Lower lobe of right lung (tissue), 2 donors: ENCODE measurements around the gene CCDC110. TPM values are rescaled to one million over a fixed set of nuclear protein-coding genes. Genes with fewer than 3 reads are reported as not detected.
A peak's percentile ranks its signal among the peaks of the same experiment; 100 is the strongest.

ENCODE experiments used
- ATAC-seq, 2 donors: fragments of 200-7000 bp; cut with Tn5 transposase; one replicate each; pipeline ENCODE4 v1.9.1; 2020 to 2022; ENCODE audit warnings: mild to moderate bottlenecking in 2 of 2, moderate library complexity in 2 of 2
- DNase-seq: peaks from one replicate; pipeline ENCODE4 v3.0.0-alpha.2; 2020
- H3K27ac ChIP-seq: fragments of 200-600 bp; one replicate; pipeline ENCODE4 v1.8.0; 2022
- H3K27me3 ChIP-seq: fragments of 200-600 bp; one replicate; pipeline ENCODE4 v1.8.0; 2022; ENCODE audit warnings: low read depth
- H3K36me3 ChIP-seq: fragments of 200-600 bp; one replicate; pipeline ENCODE4 v1.8.0; 2022; ENCODE audit warnings: mild to moderate bottlenecking
- H3K4me1 ChIP-seq: fragments of 200-600 bp; one replicate; pipeline ENCODE4 v1.8.0; 2022
- H3K4me3 ChIP-seq: fragments of 200-600 bp; one replicate; pipeline ENCODE4 v1.8.0; 2022; ENCODE audit warnings: mild to moderate bottlenecking
- H3K9me3 ChIP-seq: fragments of 200-600 bp; one replicate; pipeline ENCODE4 v1.8.0; 2022
- CTCF ChIP-seq: fragments of 200-600 bp; IDR thresholded peaks from one replicate; pipeline ENCODE4 v1.8.0; 2022; ENCODE audit warnings: antibody characterized with exemption, mild to moderate bottlenecking
- intact Hi-C: fragments of 100-400 bp; cut with DNase I; formaldehyde crosslinking; loops from one replicate; pipeline ENCODE4 v1.11.0; 2022
- total RNA-seq: library from RNA; stranded (reverse); fragmentation: NEBNext Ultra II Directional; extraction: Animal tissue kit (Norgen Biotek cat#: 25700); gene quantifications from one replicate; pipeline ENCODE4 v1.2.1, GENCODE V29; 2021
- donor health status: DM: no; HTN: yes; CAD: no; lungs with severe emphysema.

CCDC110 gene
- total RNA-seq, 1 donor from 2014 or later: 0.44 TPM

DNA sequence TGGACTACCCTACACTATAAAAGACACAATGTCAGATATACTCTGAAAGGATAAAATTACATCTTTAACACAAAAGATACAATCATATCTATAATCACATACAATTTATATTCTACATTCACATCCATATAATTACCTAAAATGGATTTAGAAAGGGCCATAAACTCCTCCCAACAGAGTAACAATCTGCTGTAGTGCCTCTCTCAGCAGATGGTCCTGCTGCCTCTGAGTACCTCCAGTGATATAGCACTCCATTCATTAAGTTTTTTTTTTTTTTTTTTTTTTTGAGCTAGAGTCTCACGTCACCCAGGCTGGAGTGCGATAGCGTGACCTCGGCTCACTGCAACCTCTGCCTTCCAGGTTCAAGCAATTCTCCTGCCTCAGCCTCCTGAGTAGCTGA is 67.5 kb downstream of the CCDC110 start:
- H3K36me3 ChIP-seq: peaks cover 90% of the 10 kb centered on the region
- TF ChIP-seq CTCF: no peak
- no peak overlapping the region for H3K27ac ChIP-seq
- H3K9me3 ChIP-seq: no peaks in the 10 kb centered on the region
- H3K4me3 ChIP-seq: no peak overlapping the region
- DNase-seq (no peak), ATAC-seq (no peak)
- peaks cover 5% of the 10 kb centered on the region for H3K4me1 ChIP-seq
- intact Hi-C loops: no loop called here
- H3K27me3 ChIP-seq: no peaks in the 10 kb centered on the region

- no peak for ATAC-seq
- no peaks in the 10 kb centered on the region for H3K9me3 ChIP-seq
- intact Hi-C loops: no loop called here
- DNase-seq: no peak
- H3K4me1 ChIP-seq: peaks cover 25% of the 10 kb centered on the region
- H3K36me3 ChIP-seq: peaks cover 52% of the 10 kb centered on the region
- no peaks in the 10 kb centered on the region for H3K27me3 ChIP-seq
- H3K27ac ChIP-seq: no peak overlapping the region
- peak overlapping the region; percentile 9 for H3K4me3 ChIP-seq
- no peak for TF ChIP-seq CTCF
Measured at GRCh38 chr4:185399466-185399865, 72.1 kb downstream of the CCDC110 start.

DNA sequence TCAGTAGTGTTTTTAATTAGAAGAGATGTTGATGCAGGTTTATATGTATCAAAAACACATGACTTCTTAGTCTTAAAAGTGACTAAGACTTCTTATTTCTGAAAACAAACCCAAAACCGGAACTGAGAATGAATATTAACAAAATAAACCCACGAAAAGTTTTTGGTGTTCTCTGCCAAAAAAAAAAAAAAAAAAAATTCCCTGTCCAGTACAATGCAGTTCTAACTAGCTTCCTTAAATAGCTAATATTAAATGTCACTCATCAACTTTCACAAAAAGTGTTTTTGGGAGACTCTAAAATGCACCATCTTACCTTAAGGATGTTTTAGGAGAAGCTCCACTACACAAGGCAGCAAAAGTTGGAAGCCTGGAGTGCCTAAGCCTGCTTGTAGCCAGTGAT is 72.9 kb downstream of the CCDC110 start:
- Histone ChIP-seq H3K27ac (no peak overlapping the region), H3K4me1 (peaks cover 25% of the 10 kb centered on the region)
- intact Hi-C loops: no loop called here

DNA sequence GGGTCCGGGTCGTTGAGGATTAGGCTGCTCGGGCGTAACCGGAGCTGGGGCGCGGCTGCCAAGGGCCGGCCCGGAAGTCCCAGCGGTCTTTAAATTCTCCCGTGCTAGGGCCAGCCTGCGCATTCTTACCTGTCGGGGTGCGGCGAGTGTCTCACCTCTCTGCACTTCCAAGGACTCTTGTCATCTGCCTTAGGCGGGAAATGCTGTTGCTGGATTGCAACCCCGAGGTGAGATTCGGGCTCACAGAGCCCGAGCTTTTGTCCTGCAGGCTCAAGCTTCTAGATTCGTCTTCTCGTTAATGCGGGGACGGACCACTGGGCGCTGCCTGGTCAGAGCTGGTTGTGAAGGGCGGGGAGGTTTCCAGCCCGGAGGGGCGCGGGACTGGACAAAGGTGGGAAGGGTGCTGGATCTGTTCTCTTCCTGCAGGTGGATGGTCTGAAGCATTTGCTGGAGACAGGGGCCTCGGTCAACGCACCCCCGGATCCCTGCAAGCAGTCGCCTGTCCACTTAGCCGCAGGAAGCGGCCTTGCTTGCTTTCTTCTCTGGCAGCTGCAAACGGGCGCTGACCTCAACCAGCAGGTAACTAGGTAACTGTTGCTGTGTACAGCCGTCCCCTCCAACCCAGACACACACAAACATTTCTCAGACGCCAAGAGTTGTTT is 74.7 kb downstream of the CCDC110 start, which contains the start of gene ANKRD37:
ANKRD37 (plus strand) TSS at position 118 of the 662 bp plus-strand sequence; CDS start at position 201, 83 bp downstream.
- intact Hi-C loops: no loop called here
- Histone ChIP-seq H3K27me3 (no peaks in the 10 kb centered on the region), H3K4me3 (peak within 1 kb of the TSS; percentile 86), H3K36me3 (peaks cover 31% of the 10 kb centered on the region), H3K9me3 (no peaks in the 10 kb centered on the region), H3K27ac (peak within 1 kb of the TSS; percentile 99), H3K4me1 (peaks cover 25% of the 10 kb centered on the region)
- DNase-seq: peak; percentile 77
- TF ChIP-seq CTCF: no peak
- peak; percentile 57 to 67 for ATAC-seq

More for the DNA sequence above, 72.9 kb downstream of the CCDC110 start:
- DNase-seq (no peak), ATAC-seq (no peak)
- H3K4me3 ChIP-seq: no peak overlapping the region
- no peaks in the 10 kb centered on the region for H3K9me3 ChIP-seq
- no peaks in the 10 kb centered on the region for H3K27me3 ChIP-seq
- peaks cover 48% of the 10 kb centered on the region for H3K36me3 ChIP-seq
- TF ChIP-seq CTCF: no peak

DNA sequence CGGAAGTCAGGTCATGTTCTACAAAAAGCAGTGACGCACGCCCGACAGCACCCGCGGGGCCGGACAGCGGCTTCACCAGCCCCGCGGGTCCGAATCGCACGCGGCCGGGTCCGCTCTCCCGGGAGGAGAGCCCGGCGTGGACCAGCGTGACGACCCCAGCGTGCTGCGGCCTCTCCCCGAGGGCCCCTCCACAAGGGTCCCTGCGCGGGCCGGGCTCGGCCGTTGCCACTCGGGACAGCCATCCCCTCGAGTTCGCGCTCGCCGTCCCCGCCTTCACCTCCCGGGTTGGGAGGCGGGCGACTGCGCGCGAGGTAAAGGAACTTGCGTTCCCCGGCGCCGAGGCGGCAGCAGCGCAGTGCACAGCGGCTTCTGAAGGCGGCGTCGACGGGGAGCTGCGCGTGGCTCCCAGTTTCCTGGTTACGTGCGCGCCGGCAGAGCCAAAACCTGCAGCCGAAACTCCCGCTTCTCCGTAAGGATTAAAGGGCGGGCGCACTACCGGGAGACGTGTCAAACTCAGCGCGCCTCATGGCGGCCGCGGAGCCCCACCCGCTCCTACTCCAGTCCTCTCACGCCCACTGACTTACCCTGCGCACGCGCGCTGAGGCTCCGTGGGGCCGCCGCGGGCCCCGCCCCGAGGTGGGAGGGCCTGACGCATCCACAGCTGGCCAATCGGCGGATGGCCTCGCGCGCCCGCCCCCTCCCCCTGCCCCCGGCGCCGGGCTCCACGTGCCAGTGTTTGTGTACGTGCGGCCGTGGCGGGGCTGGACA is 75.4 kb downstream of the CCDC110 start:
- Histone ChIP-seq H3K4me3 (peak overlapping the region; percentile 86), H3K9me3 (no peaks in the 10 kb centered on the region), H3K36me3 (peaks cover 24% of the 10 kb centered on the region), H3K27me3 (no peaks in the 10 kb centered on the region), H3K4me1 (peaks cover 25% of the 10 kb centered on the region), H3K27ac (peak overlapping the region; percentile 99)
- intact Hi-C loops: no loop called here
- DNase-seq: peak; percentile 97
- peak; percentile 97 to 98 for ATAC-seq
- no peak for TF ChIP-seq CTCF
